Islet of Langerhans (tissue), 1 donor: ENCODE results near the gene NAGA.
"Not testable (repeated sequence)": the region's sequence is repeated elsewhere in the genome, so short reads cannot be mapped to it uniquely, and the experiment has no call there.

ENCODE experiments used
- FAIRE-seq: peaks from one replicate; lab custom pipeline; 2011; peaks lifted over from hg19 to GRCh38; lab: Jason Lieb, UNC

Gene NAGA

GRCh38 chr22:42070517-42071422 is at the start of gene NAGA:
NAGA (minus strand) TSS chr22:42070812; CDS start chr22:42070297, 515 bp downstream.
- FAIRE-seq, result no peak

GRCh38 chr22:42116848-42117424 is 46.3 kb upstream of the NAGA start:
- FAIRE-seq, result no peak

- not testable (repeated sequence) for FAIRE-seq
Observed at GRCh38 chr22:42115420-42115830, 44.8 kb upstream of the NAGA start.

GRCh38 chr22:42114721-42115120 is 44.1 kb upstream of the NAGA start:
- FAIRE-seq, result no peak

- not testable (repeated sequence) for FAIRE-seq
Observed at GRCh38 chr22:42112793-42113192, 42.2 kb upstream of the NAGA start.

GRCh38 chr22:42111798-42112197 is 41.2 kb upstream of the NAGA start:
- FAIRE-seq, result no peak

- FAIRE-seq, result no peak
Observed at GRCh38 chr22:42108848-42109247, 38.2 kb upstream of the NAGA start.

- FAIRE-seq, result not testable (repeated sequence)
Observed at GRCh38 chr22:42104332-42104860, 33.8 kb upstream of the NAGA start.

- no peak for FAIRE-seq
Observed at GRCh38 chr22:42101199-42101598, 30.6 kb upstream of the NAGA start.

- no peak for FAIRE-seq
Observed at GRCh38 chr22:42091455-42091782, 20.8 kb upstream of the NAGA start.

GRCh38 chr22:42090596-42091454 is 20.2 kb upstream of the NAGA start, which contains the start of gene NDUFA6:
NDUFA6 (minus strand) TSS chr22:42090772; CDS start chr22:42090744, 28 bp downstream.
- peak; percentile 47 for FAIRE-seq

GRCh38 chr22:42086051-42086450 is 15.4 kb upstream of the NAGA start:
- FAIRE-seq, result no peak

- no peak for FAIRE-seq
Observed at GRCh38 chr22:42084874-42085273, 14.3 kb upstream of the NAGA start.

- no peak for FAIRE-seq
Observed at GRCh38 chr22:42083119-42083518, 12.5 kb upstream of the NAGA start.

GRCh38 chr22:42080287-42080686 is 9.7 kb upstream of the NAGA start:
- no peak for FAIRE-seq

GRCh38 chr22:42079319-42080251 is 9.0 kb upstream of the NAGA start, which contains the start of gene SMDT1:
SMDT1 (plus strand) TSS chr22:42079700; CDS start chr22:42079769, 69 bp downstream.
- FAIRE-seq, result peak; percentile 98

- no peak for FAIRE-seq
Observed at GRCh38 chr22:42078469-42079318, 8.1 kb upstream of the NAGA start.

- FAIRE-seq, result no peak
Observed at GRCh38 chr22:42077486-42078125, 7.0 kb upstream of the NAGA start.

- FAIRE-seq, result no peak
Observed at GRCh38 chr22:42076764-42077485, 6.3 kb upstream of the NAGA start.
